ENCODE data around the gene CRABP1.

The CRABP1 gene

DNA sequence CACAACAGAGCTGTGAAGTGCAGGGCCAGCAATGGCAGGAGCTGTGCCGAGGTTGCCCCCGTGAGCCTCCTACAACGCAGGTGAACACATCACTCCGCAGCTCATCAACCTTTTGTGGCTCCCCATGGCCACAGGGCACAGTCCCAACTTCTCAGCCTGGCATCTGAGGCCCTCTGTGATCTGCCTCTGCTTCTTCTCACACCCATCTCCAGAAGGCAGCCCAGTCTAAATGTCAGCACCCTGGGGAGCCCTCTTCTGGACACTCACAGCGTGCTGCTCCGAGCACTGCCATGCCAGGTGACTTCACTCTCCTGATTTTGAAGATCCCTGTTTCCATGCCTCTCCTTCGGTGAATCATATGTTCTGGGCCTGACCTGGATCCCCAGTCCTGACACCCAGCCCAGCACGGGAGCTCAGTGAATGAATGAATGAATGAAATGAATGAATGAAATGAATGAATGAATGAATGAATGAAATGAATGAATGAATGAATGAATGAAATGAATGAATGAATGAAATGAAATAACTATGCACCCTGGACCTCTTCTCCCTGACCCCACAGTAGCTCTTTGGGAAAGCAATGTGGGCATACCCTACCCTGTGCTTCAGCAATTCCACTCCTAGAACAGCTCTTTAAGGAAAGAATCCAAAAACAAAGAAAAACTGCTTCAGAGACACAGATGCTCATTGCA, 22.9 kb upstream of the CRABP1 start:
- peak in 1 of 3 experiments; percentile 40 for DNase-seq

DNA sequence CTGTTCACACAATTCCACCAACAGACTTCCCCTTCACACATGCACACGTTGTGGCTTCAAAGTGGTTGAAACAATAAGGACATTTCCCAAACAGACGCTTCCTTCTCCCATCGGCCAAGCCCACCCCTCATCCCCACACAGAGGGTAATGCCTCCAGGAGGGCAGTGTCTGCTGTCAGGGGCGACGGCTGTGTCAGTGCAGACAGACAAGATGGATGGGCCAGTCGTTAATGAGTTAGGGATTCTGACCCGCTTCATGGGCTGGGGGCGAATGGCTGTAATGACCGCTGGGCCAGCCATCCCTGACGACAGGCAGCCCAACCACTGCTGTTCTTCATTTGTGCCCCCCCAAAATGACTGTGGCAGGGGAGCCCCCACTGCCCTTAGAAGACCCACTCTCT, 20.6 kb upstream of the CRABP1 start:
- no peak for DNase-seq

DNA sequence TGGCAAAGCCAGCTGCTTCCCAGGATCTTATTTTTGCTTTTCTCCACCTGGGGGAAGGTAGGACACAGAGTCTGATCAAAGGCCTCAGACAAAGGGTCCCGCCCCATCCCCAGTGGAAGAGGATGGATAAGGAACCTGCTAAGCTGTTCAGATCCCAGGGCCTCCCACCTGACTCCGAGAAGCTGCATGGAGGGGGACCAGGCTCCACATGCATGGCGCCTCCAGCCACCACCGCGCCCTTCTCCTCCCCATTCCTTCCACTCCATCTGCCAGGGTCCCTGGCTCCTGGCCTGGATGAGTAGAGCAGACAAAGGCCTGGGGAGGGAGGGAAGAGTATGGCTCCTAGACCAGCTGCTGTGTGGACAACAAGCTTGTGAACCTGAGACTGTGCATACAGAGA, 20.0 kb upstream of the CRABP1 start:
- peak in 2 of 3 experiments; percentile 20 to 37 for DNase-seq

DNA sequence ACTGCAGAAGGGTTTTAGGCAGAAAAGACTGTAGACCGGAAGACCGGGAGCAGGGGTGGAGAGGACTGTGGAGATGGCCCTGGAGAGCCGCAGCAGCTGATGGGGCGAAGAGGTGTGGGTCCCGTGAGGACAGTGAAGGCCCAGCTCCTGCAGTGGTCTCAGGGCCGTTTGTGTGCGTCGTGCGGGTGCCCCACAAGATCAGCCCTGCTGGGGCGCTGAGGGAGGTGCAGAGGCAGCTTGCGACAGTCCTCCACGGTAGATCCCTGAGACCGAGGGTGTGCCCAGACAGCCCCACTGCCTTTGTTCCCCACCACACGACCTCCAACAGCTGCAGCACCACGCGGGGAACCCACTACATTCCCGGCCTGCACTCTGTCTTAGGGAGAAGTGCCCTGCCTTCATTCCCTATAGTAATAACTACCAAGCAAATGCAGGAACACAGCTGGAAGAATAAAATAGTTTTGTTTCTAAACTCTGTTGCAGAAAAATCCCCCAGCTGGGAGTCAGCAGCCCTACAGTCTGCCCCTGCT, 19.0 kb upstream of the CRABP1 start:
- DNase-seq = peak in 1 of 3 experiments; percentile 25

DNA sequence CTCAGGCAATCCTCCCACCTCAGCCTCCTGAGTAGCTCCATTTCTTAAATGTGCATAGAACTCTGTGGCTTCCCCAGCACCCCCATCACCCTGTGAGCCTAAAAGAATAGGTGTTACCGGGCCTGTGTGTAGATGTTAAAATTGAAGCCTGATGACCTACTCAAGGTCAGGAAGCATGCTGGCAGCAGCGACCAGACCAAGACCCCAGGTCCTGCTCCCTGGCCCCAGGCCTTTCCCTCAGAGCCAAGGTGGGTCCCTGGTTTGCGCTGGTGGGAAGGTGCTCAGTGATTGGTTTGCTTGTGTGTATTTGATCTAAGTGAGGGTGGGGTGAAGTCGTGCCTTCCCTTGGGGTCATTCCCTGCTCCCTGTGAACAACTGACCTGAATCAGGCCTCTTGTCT, 18.4 kb upstream of the CRABP1 start:
- no peak for DNase-seq

DNA sequence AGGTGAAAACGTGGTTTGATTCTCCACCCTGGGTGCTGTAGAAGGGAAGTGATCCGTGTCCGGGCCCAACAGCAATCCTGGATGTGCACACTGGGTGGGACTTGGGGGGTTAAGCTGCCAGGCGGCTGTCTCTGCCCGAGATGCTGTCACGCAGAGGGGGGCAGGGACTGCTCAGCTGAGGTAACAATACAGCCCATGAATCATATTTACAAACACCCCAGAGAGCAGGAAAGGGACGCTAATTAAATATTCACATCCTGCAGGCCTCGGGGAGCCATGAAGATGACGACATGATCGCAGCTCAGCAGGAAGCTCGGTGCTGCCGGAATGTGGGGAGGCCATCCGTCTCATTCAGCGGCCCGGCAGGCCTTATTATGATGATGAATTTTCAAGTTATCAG, 17.9 kb upstream of the CRABP1 start:
- peak in 2 of 3 experiments; percentile 90 to 97 for DNase-seq

DNA sequence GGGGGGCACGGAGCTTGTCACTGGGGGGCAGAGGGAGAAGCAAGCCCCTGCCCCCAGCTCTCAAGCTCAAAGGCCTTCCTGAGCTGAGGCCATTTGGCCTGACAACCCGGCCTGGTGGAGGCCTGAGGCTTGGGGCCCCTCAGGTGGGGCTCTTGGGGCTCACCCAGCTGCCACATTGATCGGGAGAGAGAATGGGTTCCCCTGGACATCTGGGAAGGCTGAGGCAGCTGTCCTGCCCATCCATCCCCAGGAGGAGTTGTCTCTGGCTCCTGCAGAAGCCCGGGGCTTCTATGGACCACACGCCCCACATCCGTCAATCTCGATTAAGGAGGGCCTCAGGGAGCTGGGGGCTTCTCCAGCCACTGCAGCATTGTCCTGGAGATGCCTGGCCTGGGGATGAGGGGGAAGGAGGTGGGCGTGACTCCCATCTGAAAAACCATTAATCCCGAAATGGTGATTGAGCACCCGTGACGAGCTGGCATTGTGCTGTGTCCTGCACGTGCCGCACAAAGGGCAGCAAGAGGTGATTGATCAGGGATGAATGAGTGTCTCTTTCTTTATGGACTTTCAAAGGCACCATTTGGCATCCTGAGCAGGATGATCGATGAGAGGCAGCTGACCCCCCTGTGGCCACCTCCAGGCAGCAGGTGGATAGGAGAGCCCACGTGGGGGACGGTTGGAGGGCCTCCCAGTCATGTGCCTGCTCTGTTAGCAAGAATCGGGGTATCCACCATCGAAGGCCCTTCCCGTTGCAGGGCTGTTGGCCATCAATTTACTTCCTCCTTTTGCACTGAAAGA, 17.2 kb upstream of the CRABP1 start:
- DNase-seq = peak in 2 of 3 experiments; percentile 87 to 91

DNA sequence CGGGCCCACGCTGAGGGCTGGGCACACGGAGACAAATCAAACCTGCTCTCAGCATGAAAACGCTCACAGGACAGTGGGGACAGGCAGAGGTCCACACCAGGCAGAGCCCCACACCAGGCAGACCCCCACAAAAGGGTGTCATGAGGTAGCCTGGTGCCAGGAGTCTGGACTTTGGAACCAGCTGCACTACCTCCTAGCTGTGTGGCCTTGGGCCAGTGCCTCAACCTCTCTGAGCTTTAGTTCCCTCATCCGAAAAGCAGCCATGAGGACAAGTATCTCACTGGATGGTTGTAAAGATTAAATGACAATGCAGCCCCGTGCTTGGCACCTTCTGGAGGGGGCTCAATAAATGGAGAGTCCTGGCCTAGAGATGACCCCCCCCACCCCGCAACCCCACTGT, 16.5 kb upstream of the CRABP1 start:
- DNase-seq = no peak

DNA sequence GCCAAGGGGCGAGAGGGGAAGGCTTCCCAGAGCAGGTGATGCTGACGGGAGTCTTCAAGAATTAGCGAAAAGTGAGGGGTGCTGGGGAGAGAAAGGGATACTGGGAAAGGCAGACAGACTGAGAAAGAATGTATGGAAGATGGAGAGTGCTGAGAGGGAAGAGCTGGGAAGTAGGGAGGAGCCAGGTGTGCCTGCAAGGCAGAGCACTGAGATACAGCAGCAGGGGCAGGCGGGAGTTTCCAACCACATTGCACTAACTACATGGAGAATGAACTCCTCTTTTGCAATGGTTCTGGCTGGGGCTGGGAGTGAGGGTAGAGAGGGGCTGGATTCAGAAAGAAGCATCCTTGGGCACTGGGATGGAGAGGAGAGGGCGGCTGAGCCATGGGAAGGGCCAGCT, 16.0 kb upstream of the CRABP1 start:
- no peak for DNase-seq

DNA sequence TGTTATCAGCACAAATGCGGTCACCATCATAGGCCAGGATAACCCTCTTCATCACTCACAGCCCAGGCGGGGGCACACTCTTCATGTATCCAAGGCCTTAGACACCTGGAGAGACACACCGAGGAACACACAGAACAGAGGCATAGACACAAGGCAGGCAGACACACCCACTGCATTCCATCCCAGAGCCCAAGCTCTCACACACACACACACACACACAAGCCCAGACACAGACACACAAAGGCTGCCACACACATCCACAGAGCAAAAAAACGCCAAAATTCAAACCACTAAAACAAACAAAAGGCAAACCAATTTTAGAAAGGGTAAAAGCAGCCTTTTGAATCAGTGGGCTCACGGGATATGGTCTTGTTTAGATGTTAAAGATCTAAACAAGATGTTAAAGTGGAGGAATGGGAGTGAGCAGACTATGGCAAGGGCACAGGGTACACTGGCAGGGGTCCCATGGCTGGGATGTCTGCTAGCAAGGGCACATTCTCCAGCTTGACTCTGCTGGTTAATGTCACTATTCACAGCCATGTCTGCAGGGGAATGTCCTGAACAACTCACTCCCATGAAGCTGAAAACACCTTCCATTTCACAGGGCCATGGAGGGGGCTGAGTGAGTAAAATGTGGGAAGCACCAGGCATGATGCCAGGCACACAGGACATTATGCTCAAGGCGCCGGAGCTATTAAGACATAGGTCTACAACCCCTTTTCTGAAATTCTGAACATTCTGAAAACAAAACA, 14.9 kb upstream of the CRABP1 start:
- DNase-seq = peak in 1 of 3 experiments; percentile 28

DNA sequence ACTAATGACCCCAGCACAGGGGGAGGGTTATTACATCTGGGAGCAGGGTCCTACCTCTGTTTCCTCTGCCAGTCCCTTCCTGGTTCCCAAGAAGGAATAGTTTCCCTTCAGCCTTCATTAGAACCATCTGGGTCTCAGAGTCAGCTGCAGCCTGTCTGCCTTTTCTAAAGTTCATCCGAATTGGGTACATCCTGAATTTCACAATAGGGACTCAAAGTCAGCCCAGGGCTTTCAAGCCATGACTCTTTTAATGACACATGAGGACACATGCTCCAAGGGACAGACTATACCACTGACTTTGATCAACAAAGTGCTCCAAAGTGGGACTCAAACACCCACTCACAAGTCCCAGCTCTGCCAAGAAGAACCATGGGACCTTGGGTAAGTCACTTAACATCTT, 12.7 kb upstream of the CRABP1 start:
- no peak for DNase-seq

DNA sequence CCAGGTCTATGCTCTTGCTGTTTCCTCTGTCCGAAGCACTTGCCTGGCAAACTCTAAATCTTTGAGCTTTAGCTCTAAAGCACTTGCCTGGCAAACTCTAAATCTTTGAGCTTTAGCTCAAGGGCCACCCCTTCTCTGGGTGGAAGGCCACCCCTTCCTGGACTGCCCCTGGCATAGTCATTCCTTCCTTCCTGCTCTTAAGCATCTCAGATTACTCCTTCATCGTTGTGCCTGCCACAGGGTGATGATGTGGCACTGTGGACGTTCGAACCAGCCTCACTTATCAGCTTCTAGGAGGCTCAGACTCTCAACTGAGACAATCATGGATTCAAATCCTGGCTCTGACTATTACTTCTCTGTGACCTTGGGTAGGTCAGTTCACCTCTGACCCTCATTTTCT, 10.5 kb upstream of the CRABP1 start:
- no peak for DNase-seq

DNA sequence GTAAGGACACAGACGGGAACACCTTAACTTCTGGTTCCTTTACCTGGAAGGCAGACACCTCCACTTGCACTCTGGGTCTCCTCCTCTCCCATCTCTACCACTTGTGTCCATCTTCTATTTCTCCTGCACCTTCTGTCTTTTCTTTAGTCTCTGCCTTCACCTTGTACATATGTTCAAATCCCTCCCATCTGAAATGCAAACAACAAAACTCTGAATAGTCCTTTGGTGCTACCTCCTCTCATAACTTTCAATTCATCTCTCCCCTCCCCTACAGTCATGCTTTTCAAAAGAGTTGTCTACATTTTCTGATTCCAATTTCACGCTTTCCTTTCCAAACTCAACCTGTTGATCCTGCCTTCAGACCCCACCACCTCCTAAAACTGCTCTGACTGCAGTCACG, 5.3 kb upstream of the CRABP1 start:
- no peak for DNase-seq

DNA sequence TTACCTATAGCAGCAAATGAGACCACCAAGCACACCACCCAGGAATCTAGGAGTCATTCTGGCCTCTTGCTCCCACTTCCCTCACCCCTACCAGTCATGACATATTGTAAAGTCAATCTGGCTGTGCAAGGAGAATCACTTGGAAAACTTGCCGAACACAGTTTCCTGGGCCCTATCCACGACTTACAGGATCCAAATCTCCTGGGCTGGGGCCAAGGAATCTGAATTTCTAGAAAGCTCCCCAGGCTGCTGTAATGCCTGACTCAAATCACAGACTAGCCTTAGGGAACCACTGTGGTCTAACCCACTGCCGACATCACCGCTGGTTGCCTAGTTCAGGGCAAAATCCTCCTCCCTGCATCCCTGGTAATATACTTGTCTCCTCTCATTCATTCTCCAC, 4.2 kb upstream of the CRABP1 start:
- DNase-seq = no peak

DNA sequence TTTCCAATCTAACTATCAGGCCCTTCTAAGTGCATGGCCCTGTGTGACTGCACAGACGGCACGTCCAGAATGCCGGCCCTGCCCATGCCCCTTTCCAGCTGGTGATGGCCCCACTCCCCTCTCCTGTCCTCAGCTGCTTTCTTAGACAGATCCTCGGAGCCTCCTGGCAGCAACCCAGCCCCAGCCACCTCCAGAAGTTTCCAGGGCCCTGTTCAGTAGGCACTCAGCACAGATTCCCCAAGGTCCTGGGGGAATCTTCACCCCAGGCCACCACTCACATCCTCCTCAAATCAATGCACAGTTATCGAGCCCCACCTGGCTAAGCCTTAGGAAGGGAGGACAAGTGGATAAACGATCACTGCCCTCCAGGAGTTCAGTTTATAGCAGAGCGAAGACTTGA, 1.4 kb upstream of the CRABP1 start:
- DNase-seq = peak in 1 of 3 experiments; percentile 18

DNA sequence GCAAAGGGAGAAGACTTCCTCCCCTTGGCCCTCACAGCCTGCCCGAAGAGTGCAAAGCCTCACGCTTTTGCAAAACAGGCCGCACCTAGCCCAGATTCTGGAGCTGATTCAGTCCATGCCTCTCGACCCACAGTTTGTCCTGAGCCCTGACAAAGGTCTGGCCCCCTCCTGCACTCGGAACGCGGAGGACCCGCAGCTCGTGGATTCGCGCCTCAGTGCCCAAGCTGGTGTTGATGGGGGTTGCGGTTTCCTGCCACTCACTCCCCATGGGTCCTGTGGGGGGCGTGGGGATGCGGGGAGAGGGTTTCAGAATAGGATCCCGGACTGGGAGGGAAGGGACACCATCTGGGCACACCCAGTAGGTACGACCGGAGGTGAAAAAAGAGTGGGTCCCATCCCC, 594 bp upstream of the CRABP1 start:
- DNase-seq = no peak

DNA sequence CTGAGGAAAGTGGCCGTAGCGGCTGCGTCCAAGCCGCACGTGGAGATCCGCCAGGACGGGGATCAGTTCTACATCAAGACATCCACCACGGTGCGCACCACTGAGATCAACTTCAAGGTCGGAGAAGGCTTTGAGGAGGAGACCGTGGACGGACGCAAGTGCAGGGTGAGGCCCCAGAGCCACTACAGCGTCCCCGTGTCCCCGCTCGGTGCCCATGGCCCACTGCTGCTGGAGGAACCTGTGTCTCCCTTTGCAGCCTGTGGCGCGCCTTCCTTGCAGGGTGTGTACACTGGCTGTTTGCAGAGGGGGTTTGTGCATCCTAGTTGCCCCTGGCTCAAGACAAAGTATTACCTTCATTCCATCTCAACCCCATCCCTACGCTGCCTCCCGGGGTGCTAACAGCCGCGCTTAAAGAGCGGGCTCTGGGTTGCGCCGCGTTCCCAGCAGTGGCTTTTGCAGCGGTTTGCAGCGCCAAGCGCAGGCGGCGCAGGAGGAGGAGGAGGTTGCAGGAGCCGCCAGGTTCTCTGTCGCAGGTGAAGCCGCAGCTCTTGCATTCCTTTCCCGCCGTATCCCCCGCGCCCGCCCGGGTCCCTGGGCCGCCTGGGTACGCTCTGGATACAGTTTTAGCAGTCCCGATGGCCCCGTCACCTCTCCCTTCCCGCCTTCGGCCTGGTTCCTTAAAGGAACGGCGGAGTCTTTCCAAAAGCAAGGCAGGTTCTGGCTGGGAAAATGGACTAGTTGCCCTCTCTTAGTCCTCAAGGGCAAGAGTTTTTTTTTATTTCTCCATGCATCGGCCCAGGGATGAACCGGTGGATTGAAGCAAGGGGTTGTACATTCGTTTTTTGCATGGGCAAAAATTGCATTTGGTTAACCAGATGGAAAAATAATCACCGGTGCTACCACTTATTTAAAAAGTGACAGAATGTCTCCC, 1.2 kb downstream of the CRABP1 start:
- peak in 2 of 3 experiments; percentile 79 to 87 for DNase-seq

DNA sequence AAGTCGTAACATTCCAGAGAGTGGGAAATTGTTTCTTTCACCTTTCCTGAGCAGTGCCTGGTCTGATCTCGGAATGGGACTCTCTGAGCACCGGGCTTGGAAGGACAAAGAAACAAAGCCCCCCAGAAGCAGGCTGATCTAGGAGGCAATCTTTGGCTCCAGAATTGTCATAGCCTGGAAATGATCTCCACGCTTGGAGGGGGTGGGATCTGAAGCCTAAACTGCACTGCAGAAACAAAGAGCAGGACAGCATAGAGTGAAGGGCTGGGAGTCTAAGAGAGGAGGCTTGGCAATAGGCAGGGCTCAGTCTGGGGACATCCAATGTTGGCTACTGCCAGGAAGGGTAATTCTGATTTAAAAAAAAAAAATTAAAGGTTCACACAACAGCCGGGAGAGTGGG, 1.9 kb downstream of the CRABP1 start:
- no peak for DNase-seq

DNA sequence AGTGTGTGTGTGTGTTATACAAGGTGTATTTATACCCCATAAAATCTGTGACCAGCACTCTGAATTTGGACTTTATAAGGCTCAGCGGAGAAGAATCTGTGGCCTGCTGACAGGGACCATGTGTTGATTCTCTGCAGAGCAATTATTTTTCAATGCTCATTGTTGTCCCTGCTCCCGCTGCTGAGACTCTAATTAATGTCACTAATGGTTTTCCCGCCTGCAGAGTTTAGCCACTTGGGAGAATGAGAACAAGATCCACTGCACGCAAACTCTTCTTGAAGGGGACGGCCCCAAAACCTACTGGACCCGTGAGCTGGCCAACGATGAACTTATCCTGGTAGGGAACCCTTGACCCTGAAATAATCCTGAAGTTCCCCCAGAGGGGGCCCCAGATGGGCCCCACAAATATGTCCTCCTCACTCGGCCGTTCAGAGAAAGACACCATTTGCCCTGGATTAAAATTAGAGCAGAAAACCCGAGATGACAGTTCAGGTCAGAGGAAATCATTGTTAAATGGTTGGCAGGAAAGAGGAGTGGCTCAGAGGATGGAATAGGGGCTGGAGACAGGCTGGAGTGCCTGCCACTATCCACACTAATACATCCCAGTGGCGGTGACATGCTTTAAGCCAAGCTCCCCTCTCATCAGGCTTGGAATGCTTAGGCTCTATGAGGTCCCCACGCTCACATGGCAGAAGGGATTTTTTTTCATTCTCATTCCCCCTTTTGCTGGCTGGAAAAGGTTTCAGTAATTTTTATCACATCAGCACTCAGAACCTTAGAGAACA, 3.3 kb downstream of the CRABP1 start:
- DNase-seq = peak in 2 of 3 experiments; percentile 61 to 85

DNA sequence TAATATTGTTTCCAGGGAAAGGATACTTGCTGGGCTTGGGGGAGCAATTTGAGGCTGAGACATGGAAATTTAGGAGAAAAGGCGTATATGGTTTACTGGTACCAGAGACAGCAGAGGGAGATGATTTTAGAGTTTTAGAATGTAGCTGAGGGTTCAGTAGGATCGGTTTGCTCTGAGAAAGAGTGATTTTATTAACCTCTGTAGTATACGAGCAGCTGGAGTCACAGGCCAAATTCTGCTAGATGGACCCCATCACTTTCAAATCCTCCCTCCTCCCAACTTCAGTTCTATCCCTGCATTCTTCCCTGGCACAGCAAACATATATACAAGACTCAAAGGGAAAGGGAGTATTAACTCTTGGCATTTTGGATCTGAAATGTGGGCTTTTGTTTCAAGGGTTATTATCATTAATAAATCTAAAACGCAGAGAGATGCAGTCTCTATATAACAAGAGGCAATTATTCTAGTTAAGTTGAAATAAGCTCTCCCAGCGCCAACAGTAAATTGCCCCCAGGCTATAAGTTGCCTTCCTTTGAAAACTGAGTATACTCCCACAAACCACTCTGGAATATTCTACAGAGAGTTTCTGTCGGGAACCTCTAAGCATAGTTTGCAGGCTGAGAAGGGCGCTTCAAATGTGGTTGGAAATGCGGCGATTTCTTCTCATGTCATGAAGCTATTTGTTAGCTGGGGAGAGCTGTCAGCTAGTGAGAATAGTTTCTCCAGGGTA, 5.4 kb downstream of the CRABP1 start:
- DNase-seq = peak in 2 of 3 experiments; percentile 31 to 68

All from NCI-H1417 (cell line).